ENCODE data around the gene CDHR4.
"Not testable (repeated sequence)": the region's sequence is repeated elsewhere in the genome, so short reads cannot be mapped to it uniquely, and the experiment has no call there.

Gene CDHR4

GRCh38 chr3:49780080-49780974 is 19.3 kb downstream of the CDHR4 start:
- no peak for DNase-seq

- DNase-seq = no peak
Observed at GRCh38 chr3:49779358-49780079, 20.2 kb downstream of the CDHR4 start.

- not testable (repeated sequence) for DNase-seq
Observed at GRCh38 chr3:49776101-49776500, 23.6 kb downstream of the CDHR4 start.

- no peak for DNase-seq
Observed at GRCh38 chr3:49775538-49775937, 24.1 kb downstream of the CDHR4 start.

GRCh38 chr3:49772703-49773102 is 27.0 kb downstream of the CDHR4 start:
- no peak for DNase-seq

GRCh38 chr3:49771340-49771938 is 28.2 kb downstream of the CDHR4 start:
- no peak for DNase-seq

GRCh38 chr3:49769926-49770325 is 29.7 kb downstream of the CDHR4 start:
- no peak for DNase-seq

GRCh38 chr3:49769286-49769915 is 30.3 kb downstream of the CDHR4 start:
- no peak for DNase-seq

- DNase-seq = no peak
Observed at GRCh38 chr3:49763981-49764380, 35.7 kb downstream of the CDHR4 start.

- no peak for DNase-seq
Observed at GRCh38 chr3:49761661-49762060, 38.0 kb downstream of the CDHR4 start.

- no peak for DNase-seq
Observed at GRCh38 chr3:49759226-49759625, 40.4 kb downstream of the CDHR4 start.

- no peak for DNase-seq
Observed at GRCh38 chr3:49757197-49757596, 42.5 kb downstream of the CDHR4 start.

GRCh38 chr3:49756036-49756435 is 43.6 kb downstream of the CDHR4 start:
- no peak for DNase-seq

GRCh38 chr3:49754536-49754935 is 45.1 kb downstream of the CDHR4 start:
- DNase-seq = no peak

- no peak for DNase-seq
Observed at GRCh38 chr3:49751501-49751900, 48.2 kb downstream of the CDHR4 start.

GRCh38 chr3:49750056-49750455 is 49.6 kb downstream of the CDHR4 start:
- no peak for DNase-seq

- DNase-seq = not testable (repeated sequence)
Observed at GRCh38 chr3:49748874-49749273, 50.8 kb downstream of the CDHR4 start.

GRCh38 chr3:49747792-49748480 is 51.7 kb downstream of the CDHR4 start:
- no peak for DNase-seq

- no peak for DNase-seq
Observed at GRCh38 chr3:49745986-49746385, 53.7 kb downstream of the CDHR4 start.
